ENCODE data around the gene TEC.
A peak's percentile ranks its signal among the peaks of the same experiment; 100 is the strongest.
"Not testable (repeated sequence)": the region's sequence is repeated elsewhere in the genome, so short reads cannot be mapped to it uniquely, and the experiment has no call there.

The TEC gene

GRCh38 chr4:48300004-48300403 lies 30.4 kb upstream of the TEC start:
- TF ChIP-seq, protein P1, sequence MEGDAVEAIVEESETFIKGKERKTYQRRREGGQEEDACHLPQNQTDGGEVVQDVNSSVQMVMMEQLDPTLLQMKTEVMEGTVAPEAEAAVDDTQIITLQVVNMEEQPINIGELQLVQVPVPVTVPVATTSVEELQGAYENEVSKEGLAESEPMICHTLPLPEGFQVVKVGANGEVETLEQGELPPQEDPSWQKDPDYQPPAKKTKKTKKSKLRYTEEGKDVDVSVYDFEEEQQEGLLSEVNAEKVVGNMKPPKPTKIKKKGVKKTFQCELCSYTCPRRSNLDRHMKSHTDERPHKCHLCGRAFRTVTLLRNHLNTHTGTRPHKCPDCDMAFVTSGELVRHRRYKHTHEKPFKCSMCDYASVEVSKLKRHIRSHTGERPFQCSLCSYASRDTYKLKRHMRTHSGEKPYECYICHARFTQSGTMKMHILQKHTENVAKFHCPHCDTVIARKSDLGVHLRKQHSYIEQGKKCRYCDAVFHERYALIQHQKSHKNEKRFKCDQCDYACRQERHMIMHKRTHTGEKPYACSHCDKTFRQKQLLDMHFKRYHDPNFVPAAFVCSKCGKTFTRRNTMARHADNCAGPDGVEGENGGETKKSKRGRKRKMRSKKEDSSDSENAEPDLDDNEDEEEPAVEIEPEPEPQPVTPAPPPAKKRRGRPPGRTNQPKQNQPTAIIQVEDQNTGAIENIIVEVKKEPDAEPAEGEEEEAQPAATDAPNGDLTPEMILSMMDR (conservative IDR thresholded peaks at IDR 0.05; ENCODE audit: control insufficient read depth, insufficient read depth, low read depth, low read length): no peak
- H3K4me3 ChIP-seq (ENCODE audit: control insufficient read depth, low read depth, low read length): no peak overlapping the region
- DNase-seq (ENCODE audit: low read depth): peak; percentile 33

GRCh38 chr4:48299560-48299959 lies 29.9 kb upstream of the TEC start:
- TF ChIP-seq, protein P1 (conservative IDR thresholded peaks at IDR 0.05; ENCODE audit: control insufficient read depth, insufficient read depth, low read depth, low read length): no peak
- H3K4me3 ChIP-seq (ENCODE audit: control insufficient read depth, low read depth, low read length): no peak overlapping the region
- DNase-seq (ENCODE audit: low read depth): no peak

DNA sequence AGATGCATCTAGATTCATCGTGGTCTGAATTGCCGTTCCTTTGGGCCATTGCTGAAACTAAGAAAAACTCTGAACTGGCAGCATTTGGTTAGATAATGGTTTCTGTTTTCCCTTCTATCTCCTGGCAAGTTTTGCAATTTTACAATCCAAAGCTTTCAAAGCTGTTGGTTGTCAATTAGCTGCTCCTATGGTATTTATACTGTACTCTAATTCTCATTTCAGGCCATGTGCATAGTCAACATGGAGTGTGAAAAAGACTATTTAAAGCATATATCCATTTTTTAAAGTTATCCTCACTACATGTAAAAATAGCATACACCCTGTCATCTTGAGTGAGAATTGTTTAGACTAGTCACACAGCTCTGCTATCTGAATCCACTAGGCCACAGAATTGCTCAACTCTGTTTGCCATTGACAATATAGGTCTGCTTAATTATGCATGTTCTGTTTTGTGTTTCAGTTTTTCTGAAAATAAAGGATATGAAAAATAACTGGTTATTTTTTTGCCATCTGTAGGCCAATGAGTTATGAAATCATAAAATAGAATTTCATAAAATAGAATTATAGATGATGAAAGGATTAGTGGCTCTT lies 27.7 kb upstream of the TEC start:
- H3K4me3 ChIP-seq (ENCODE audit: control insufficient read depth, low read depth, low read length): no peak overlapping the region
- DNase-seq (ENCODE audit: low read depth): no peak
- TF ChIP-seq, protein P1 (conservative IDR thresholded peaks at IDR 0.05; ENCODE audit: control insufficient read depth, insufficient read depth, low read depth, low read length): no peak

- peak; percentile 15 for DNase-seq (ENCODE audit: low read depth)
- no peak overlapping the region for H3K4me3 ChIP-seq (ENCODE audit: control insufficient read depth, low read depth, low read length)
- TF ChIP-seq, protein P1 (conservative IDR thresholded peaks at IDR 0.05; ENCODE audit: control insufficient read depth, insufficient read depth, low read depth, low read length): no peak
Observed at GRCh38 chr4:48296365-48296764, 26.7 kb upstream of the TEC start.

DNA sequence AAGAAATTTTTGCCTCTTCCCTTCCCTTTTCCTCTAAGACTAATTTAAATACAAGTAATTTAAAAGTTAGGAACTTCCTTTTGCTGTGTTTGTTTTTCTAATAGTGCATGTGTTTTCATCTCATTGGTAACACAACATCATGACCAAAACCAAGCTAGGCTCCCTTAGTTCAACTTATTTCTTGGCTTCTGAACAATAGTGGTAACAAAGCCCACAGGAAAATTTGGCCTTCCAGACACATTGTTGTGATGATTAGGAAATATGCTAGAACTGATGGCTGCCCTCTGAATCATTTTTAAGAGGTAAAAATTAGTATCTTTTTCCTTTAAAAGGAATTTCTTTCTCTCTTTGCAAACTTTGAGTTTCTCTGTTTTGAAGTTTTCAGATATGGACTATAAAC lies 25.5 kb upstream of the TEC start:
- TF ChIP-seq, protein P1 (conservative IDR thresholded peaks at IDR 0.05; ENCODE audit: control insufficient read depth, insufficient read depth, low read depth, low read length): no peak
- DNase-seq (ENCODE audit: low read depth): no peak
- H3K4me3 ChIP-seq (ENCODE audit: control insufficient read depth, low read depth, low read length): no peak overlapping the region

GRCh38 chr4:48292218-48292790 lies 22.7 kb upstream of the TEC start:
- DNase-seq (ENCODE audit: low read depth); H3K4me3 ChIP-seq (ENCODE audit: control insufficient read depth, low read depth, low read length): not testable (repeated sequence)

DNA sequence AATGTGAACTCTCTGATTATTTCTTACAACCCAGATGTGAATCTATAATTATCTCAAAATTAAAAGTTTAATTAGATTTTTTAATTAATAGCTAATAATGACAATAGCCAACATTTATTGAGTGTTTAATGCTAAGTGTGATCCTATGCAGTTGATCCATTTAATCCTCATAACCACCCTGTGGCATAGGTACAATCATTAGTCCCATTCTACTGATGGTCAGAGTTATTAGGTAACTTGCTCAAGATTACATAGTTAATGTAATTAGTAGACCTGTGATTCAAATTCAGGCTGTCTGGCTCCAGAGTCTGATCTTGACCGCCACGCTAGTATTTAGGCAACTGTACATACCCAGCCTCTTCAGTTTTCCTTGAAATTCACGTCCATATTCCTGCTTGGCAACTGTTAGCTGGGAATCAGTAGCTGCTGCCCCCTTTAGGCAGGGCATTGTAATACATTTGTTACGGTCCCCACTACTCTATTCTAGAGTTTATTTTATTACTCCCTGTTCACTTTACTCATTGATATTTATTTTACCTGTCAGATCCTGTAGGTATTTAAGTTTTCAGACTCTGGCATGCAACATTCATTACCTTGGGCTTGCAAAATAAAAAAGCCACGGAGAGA lies 20.6 kb upstream of the TEC start:
- DNase-seq (ENCODE audit: low read depth): peak; percentile 42
- no peak overlapping the region for H3K4me3 ChIP-seq (ENCODE audit: control insufficient read depth, low read depth, low read length)
- TF ChIP-seq, protein P1 (conservative IDR thresholded peaks at IDR 0.05; ENCODE audit: control insufficient read depth, insufficient read depth, low read depth, low read length): peak; percentile 84

- not testable (repeated sequence) for DNase-seq (ENCODE audit: low read depth); H3K4me3 ChIP-seq (ENCODE audit: control insufficient read depth, low read depth, low read length)
Observed at GRCh38 chr4:48286060-48286459, 16.4 kb upstream of the TEC start.

DNA sequence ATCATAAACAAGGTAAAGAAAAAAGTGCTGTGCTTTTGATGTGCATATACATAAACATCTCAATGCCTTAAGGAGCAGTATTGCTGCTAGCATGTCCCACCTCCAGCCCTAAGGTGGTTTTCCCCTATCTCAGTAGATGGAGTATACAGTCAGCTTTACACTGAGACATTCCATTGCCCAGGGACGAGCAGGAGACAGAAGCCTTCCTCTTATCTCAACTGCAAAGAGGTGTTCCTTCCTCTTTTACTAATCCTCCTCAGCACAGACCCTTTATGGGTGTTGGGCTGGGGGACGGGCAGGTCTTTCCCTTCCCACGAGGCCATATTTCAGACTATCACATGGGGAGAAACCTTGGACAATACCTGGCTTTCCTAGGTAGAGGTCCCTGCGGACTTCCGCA lies 16.0 kb upstream of the TEC start:
- DNase-seq (ENCODE audit: low read depth); H3K4me3 ChIP-seq (ENCODE audit: control insufficient read depth, low read depth, low read length): not testable (repeated sequence)

All from fibroblast of mammary gland (primary cell).